Mesenchymal stem cell (in vitro differentiated cells and primary cell): ENCODE results near the gene BRSK1.

ENCODE experiments used
- DNase-seq: peaks from one replicate; pipeline ENCODE4 v3.0.0-alpha.2; 2013
- H2AFZ ChIP-seq: one replicate; pipeline ENCODE4 v1.6.1; 2013; ENCODE audit warnings: low read depth, mild to moderate bottlenecking, control low read depth, inconsistent platforms, low read length, moderate library complexity
- H2AK5ac ChIP-seq: 2 replicates; pipeline ENCODE4 v1.6.1; 2013; ENCODE audit warnings: low read length, moderate library complexity, mild to moderate bottlenecking, inconsistent platforms; ENCODE audit not compliant: severe bottlenecking
- H2BK120ac ChIP-seq: one replicate; pipeline ENCODE4 v1.6.1; 2013; ENCODE audit warnings: low read depth, mild to moderate bottlenecking, inconsistent platforms, low read length, moderate library complexity
- H2BK12ac ChIP-seq, 2 experiments: one replicate each; pipeline ENCODE4 v1.6.1; 2013; ENCODE audit warnings: inconsistent platforms in 2 of 2, low read length in 2 of 2, mild to moderate bottlenecking in 2 of 2, moderate library complexity in 2 of 2, control low read depth in 1 of 2
- H2BK15ac ChIP-seq: one replicate; pipeline ENCODE4 v1.6.1; 2013; ENCODE audit warnings: mild to moderate bottlenecking, low read depth, inconsistent platforms; ENCODE audit not compliant: poor library complexity, severe bottlenecking
- H2BK5ac ChIP-seq: 2 replicates; pipeline ENCODE4 v1.6.1; 2013; ENCODE audit warnings: low read depth, mild to moderate bottlenecking, low read length, control low read depth, inconsistent platforms; ENCODE audit not compliant: poor library complexity, severe bottlenecking
- H3K14ac ChIP-seq, 2 experiments: one replicate each; pipeline ENCODE4 v1.6.1; 2013; ENCODE audit warnings: inconsistent platforms in 2 of 2, low read length in 2 of 2, control low read depth in 1 of 2, mild to moderate bottlenecking in 1 of 2, moderate library complexity in 1 of 2
- H3K18ac ChIP-seq, 2 experiments: one replicate each; pipeline ENCODE4 v1.6.1; 2013; ENCODE audit warnings: inconsistent platforms in 2 of 2, low read length in 2 of 2, control low read depth in 1 of 2, low read depth in 1 of 2, mild to moderate bottlenecking in 1 of 2
- H3K23ac ChIP-seq, 2 experiments: one replicate each; pipeline ENCODE4 v1.6.1; 2013; ENCODE audit warnings: inconsistent platforms in 2 of 2, low read length in 2 of 2, mild to moderate bottlenecking in 2 of 2, moderate library complexity in 2 of 2, control low read depth in 1 of 2
- H3K27ac ChIP-seq: 2 replicates; pipeline ENCODE4 v1.5.1; 2013; ENCODE audit warnings: mild to moderate bottlenecking, moderate library complexity, low read length, control low read depth, inconsistent platforms; ENCODE audit not compliant: poor library complexity, severe bottlenecking
- H3K27me3 ChIP-seq, 2 experiments: 2 replicates each; pipeline versions ENCODE4 v1.6.1 to v1.7.0; 2013; ENCODE audit warnings: low read length in 2 of 2, mild to moderate bottlenecking in 2 of 2, moderate library complexity in 2 of 2, control low read depth in 1 of 2, inconsistent platforms in 1 of 2; ENCODE audit not compliant: control insufficient read depth in 1 of 2, insufficient read depth in 1 of 2
- H3K36me3 ChIP-seq, 2 experiments: 2 replicates each; pipeline versions ENCODE4 v1.6.1 to v1.7.0; 2013; ENCODE audit warnings: low read length in 2 of 2, control low read depth in 1 of 2, inconsistent platforms in 1 of 2, low read depth in 1 of 2, mild to moderate bottlenecking in 1 of 2; ENCODE audit not compliant: insufficient read depth in 2 of 2, control insufficient read depth in 1 of 2
- H3K4ac ChIP-seq, 2 experiments: one replicate each; pipeline ENCODE4 v1.6.1; 2013; ENCODE audit warnings: inconsistent platforms in 2 of 2, low read length in 2 of 2, mild to moderate bottlenecking in 2 of 2, moderate library complexity in 2 of 2, control low read depth in 1 of 2, low read depth in 1 of 2
- H3K4me1 ChIP-seq: 2 replicates; pipeline ENCODE4 v1.6.1; 2013; ENCODE audit warnings: low read depth, low read length, control low read depth; ENCODE audit not compliant: control insufficient read depth, insufficient read depth
- H3K4me2 ChIP-seq: 2 replicates; pipeline ENCODE4 v1.6.1; 2013; ENCODE audit warnings: low read length, mild to moderate bottlenecking, inconsistent platforms; ENCODE audit not compliant: poor library complexity, severe bottlenecking
- H3K4me3 ChIP-seq, 2 experiments: 2 replicates each; pipeline versions ENCODE4 v1.5.1 to v1.7.0; 2013; ENCODE audit warnings: low read length in 2 of 2, mild to moderate bottlenecking in 2 of 2, control low read depth in 1 of 2, low read depth in 1 of 2; ENCODE audit not compliant: insufficient read depth in 1 of 2
- H3K79me1 ChIP-seq: replicated peaks from 2 replicates; pipeline ENCODE4 v1.6.1; 2013; ENCODE audit warnings: mild to moderate bottlenecking, control low read depth, low read length, inconsistent platforms; ENCODE audit not compliant: poor library complexity, severe bottlenecking
- H3K9ac ChIP-seq: 2 replicates; pipeline ENCODE4 v1.7.0; 2013; ENCODE audit warnings: mild to moderate bottlenecking, low read length, moderate library complexity
- H3K9me3 ChIP-seq: 2 replicates; pipeline ENCODE4 v1.7.0; 2013; ENCODE audit warnings: mild to moderate bottlenecking, low read length; ENCODE audit not compliant: control insufficient read depth
- H4K8ac ChIP-seq: one replicate; pipeline ENCODE4 v1.6.1; 2013; ENCODE audit warnings: inconsistent platforms, mild to moderate bottlenecking, low read length, moderate library complexity
- H4K91ac ChIP-seq: one replicate; pipeline ENCODE4 v1.6.1; 2013; ENCODE audit warnings: mild to moderate bottlenecking, low read length, inconsistent platforms
- WGBS: methylation state at CpG from one replicate; pipeline ENCODE4 v1.1.7; 2013; ENCODE audit warnings: mixed read lengths; 5-methylcytosine and 5-hydroxymethylcytosine counted together

The BRSK1 gene

DNA sequence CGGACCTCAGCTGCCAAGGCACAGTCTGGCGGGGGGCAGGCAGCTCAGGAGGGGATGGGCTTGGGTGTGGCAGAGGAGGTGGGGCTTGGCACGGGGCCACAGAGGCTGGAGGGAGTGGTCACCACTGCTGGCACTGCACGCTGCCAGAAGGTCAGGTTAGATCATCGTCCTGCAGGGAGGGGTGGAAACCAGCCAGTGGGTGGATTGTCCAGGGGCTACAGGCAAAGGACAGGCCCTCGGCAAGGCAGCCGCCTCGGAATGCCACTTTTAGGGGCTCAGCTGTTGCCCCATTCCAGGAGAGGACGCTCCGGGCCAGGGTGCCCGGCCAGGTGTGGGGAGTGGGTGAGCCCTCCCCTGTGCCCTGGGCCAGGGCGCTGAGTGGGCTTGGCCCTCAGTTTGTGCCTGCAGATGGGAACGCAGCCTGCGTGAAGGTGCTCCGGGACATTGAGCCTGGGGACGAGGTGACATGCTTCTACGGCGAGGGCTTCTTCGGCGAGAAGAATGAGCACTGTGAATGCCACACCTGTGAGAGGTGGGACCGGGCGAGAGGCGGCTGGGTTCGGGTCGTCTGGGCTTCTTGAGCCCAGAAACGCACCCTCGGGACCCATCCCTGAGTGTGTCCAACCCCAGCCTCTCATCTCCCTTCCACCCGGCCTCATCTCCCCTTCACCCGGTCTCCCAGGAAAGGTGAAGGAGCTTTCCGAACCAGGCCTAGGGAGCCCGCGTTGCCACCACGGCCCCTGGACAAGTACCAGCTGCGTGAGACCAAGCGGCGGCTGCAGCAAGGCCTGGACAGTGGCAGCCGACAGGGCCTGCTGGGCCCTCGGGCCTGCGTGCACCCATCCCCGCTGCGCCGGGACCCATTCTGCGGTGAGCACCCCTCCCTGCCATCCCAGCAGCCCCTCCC lies 62.3 kb downstream of the BRSK1 start:
- peak overlapping the region; percentile 38 for H3K9ac ChIP-seq
- H3K79me1 ChIP-seq = peaks cover 7% of the 10 kb centered on the region
- no peak overlapping the region for H3K18ac ChIP-seq
- peaks cover 0 to 9% of the 10 kb centered on the region in 2 experiments for H3K27me3 ChIP-seq
- peak overlapping the region; percentile 40 for H4K91ac ChIP-seq
- no peak overlapping the region for H3K23ac ChIP-seq
- H4K8ac ChIP-seq = peak overlapping the region; percentile 15
- H2AK5ac ChIP-seq = no peak overlapping the region
- WGBS = 94% methylated on average over 43 of the region's 43 CpGs
- H2BK15ac ChIP-seq = no peak overlapping the region
- peaks cover 39% of the 10 kb centered on the region for H3K4me1 ChIP-seq
- H3K27ac ChIP-seq = no peak overlapping the region
- no peak overlapping the region for H2BK5ac ChIP-seq
- no peak for DNase-seq
- H3K36me3 ChIP-seq = peaks cover 16 to 66% of the 10 kb centered on the region in 2 experiments
- H2AFZ ChIP-seq = no peak overlapping the region
- H3K9me3 ChIP-seq = no peaks in the 10 kb centered on the region
- no peak overlapping the region for H3K4ac ChIP-seq
- no peak overlapping the region for H2BK120ac ChIP-seq
- H3K4me2 ChIP-seq = no peak overlapping the region
- peak overlapping the region in 1 of 2 experiments; percentile 51 for H3K4me3 ChIP-seq
- no peak overlapping the region for H3K14ac ChIP-seq
- no peak overlapping the region for H2BK12ac ChIP-seq

DNA sequence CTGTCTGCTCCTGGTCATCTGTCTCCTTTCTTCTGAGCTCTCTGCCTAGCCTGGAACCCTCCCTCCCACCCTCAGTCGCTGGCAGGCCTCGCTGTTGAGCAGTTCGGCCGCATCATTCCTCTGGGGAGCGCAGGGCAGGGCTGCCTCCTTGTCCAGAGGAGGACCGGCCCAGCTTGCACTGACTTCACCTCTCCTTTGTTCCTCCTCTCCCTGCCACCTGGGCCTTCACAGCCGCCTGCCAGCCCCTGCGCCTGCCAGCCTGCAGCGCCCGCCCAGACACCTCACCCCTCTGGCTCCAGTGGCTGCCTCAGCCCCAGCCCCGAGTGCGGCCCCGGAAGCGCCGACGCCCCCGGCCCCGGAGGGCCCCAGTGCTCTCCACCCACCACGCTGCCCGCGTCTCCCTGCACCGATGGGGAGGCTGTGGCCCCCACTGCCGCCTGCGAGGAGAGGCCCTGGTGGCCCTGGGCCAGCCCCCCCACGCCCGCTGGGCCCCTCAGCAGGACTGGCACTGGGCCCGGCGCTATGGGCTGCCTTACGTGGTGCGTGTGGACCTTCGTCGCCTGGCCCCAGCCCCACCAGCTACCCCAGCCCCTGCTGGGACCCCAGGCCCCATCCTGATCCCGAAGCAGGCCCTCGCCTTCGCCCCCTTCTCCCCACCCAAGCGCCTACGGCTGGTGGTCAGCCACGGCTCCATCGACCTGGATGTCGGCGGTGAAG lies 63.1 kb downstream of the BRSK1 start:
- Histone ChIP-seq H2AK5ac (no peak overlapping the region), H2BK5ac (no peak overlapping the region), H3K27me3 (peaks cover 7 to 17% of the 10 kb centered on the region in 2 experiments), H3K4me1 (peaks cover 35% of the 10 kb centered on the region), H3K4me2 (no peak overlapping the region), H3K23ac (no peak overlapping the region), H3K79me1 (peaks cover 1% of the 10 kb centered on the region), H2BK120ac (no peak overlapping the region), H2AFZ (no peak overlapping the region), H3K9me3 (no peaks in the 10 kb centered on the region), H3K14ac (no peak overlapping the region), H4K91ac (no peak overlapping the region), H2BK12ac (no peak overlapping the region), H3K18ac (no peak overlapping the region), H3K4ac (no peak overlapping the region), H3K36me3 (peaks cover 16 to 61% of the 10 kb centered on the region in 2 experiments), H3K27ac (no peak overlapping the region), H3K9ac (peak overlapping the region; percentile 38), H4K8ac (no peak overlapping the region), H2BK15ac (no peak overlapping the region), H3K4me3 (no peak overlapping the region)
- DNase-seq = no peak
- WGBS = 96% methylated on average over 39 of the region's 41 CpGs

DNA sequence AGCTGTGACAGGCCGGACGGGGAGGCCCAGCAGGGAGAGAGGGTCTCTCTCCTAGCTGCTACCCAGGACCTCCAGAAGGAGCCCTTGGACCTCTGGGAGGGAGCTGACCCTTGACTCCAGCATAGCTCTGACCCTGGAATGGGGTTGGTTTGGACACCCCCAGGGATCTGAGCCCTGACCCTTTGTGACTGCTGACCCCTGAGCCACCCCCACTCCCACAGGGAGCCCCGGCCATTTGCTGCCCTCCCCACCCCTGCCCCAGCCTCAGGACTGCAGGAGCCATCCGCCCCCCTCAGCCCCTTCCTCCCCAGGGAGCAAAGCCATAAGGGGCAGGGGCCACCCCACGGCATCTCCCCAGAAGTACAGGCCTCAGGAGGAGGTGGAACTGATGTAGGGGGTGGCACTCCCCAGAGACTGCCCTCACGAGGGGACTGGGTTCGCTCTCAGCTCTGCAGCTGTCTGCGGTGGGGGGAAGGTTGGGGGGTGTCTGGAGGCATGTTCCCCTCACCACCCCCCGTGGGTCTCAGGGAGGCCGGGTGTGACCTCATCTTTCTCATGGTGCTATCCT lies 63.7 kb downstream of the BRSK1 start:
- Histone ChIP-seq H3K27ac (no peak overlapping the region), H3K4me1 (peaks cover 30% of the 10 kb centered on the region), H3K79me1 (no peaks in the 10 kb centered on the region), H3K4me3 (no peak overlapping the region), H2BK15ac (no peak overlapping the region), H2BK12ac (no peak overlapping the region), H3K23ac (no peak overlapping the region), H3K18ac (no peak overlapping the region), H3K9me3 (no peaks in the 10 kb centered on the region), H3K4ac (no peak overlapping the region), H4K8ac (no peak overlapping the region), H3K36me3 (peaks cover 14 to 55% of the 10 kb centered on the region in 2 experiments), H3K9ac (no peak overlapping the region), H3K14ac (no peak overlapping the region), H3K27me3 (peaks cover 13 to 23% of the 10 kb centered on the region in 2 experiments), H2AFZ (no peak overlapping the region), H4K91ac (peak overlapping the region; percentile 27), H2BK120ac (no peak overlapping the region), H2BK5ac (no peak overlapping the region), H3K4me2 (no peak overlapping the region), H2AK5ac (no peak overlapping the region)
- DNase-seq = no peak
- WGBS = 89% methylated on average over 7 of the region's 10 CpGs
